HuH-7 (cell line): Measurements from ENCODE around the gene HLA-G.
A peak's percentile ranks its signal among the peaks of the same experiment; 100 is the strongest.

Experiments
- DNase-seq: peaks from one replicate; pipeline ENCODE4 v3.0.0; 2011; ENCODE audit warnings: low spot score

HLA-G gene

DNA sequence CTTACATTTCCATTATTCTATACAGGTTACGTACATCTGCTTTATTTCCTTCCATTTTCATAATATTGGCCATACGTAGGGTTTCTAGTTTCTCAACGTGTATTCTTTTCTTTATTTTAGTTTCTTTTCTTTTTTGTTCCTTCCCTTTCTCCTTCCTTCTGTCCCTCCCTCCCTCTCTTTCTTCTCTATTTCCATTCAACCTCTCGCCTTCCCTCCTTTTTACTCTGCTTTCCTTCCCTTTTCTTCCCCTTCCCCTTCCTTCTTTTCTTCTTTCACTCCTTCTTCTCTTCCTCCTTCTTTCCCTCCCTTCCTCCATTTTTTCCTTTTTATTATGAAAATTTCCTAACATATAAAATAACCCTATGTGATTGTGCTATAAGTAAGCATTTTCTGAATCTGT lies 8.7 kb upstream of the HLA-G start:
- no peak for DNase-seq

DNA sequence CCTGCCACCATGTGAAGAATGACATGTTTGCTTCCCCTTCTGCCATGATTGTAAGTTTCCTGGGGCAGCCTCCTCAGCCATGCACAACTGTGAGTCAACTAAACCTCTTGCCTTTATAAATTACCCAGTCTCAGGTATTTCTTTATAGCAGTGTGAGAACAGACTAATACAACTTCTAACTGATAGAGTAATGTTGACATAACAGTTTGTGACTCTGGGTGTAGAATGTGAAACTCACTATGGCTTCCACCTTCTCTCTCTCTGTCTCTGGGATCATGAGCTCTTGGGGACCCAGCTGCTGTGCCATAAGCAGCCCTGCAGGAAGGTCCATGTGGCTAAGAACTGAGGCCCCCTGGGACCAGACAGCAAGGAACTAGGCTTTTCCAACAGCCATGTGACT lies 3.5 kb upstream of the HLA-G start:
- DNase-seq, result no peak

DNA sequence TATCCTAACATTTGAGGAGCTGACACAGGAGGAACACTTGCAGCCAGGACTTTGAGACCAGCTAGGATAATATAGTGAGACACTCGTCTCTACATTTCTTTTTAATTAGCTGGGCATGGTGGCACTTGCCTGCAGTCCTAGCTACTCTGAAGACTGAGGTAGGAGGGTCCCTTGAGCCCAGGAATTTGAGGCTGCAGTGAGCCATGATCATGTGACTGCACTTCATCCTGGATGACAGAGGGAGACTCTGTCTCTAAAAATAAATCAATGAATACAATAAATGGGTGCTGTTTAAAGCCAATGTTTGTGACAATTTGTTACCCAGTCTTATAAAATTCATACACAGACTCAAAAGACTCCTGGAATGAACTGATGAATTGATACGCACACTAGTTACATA lies 1.8 kb upstream of the HLA-G start:
- DNase-seq, result no peak

DNA sequence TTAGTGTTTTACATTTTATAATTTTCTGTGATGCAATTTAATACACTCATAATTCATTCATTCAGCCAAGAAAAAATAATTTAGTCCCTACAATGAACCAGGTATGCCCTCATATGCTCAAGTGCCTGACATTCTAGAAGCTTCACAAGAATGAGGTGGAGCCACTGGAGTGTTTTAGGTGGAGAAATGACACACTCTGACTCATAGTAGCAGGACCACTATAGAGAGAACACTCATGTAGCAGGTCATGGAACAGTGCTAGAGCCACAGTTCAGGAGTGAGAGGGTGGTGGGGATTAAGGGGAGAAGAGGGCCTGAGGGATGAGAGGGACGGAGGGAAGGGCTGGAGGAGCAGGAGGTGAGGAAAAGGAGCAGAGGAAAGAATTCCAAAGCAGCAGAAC lies 1.4 kb upstream of the HLA-G start:
- no peak for DNase-seq

DNA sequence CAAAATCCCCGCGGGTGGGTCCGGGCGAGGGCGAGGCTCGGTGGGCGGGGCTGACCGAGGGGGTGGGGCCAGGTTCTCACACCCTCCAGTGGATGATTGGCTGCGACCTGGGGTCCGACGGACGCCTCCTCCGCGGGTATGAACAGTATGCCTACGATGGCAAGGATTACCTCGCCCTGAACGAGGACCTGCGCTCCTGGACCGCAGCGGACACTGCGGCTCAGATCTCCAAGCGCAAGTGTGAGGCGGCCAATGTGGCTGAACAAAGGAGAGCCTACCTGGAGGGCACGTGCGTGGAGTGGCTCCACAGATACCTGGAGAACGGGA lies 809 bp downstream of the HLA-G start:
- DNase-seq, result no peak

DNA sequence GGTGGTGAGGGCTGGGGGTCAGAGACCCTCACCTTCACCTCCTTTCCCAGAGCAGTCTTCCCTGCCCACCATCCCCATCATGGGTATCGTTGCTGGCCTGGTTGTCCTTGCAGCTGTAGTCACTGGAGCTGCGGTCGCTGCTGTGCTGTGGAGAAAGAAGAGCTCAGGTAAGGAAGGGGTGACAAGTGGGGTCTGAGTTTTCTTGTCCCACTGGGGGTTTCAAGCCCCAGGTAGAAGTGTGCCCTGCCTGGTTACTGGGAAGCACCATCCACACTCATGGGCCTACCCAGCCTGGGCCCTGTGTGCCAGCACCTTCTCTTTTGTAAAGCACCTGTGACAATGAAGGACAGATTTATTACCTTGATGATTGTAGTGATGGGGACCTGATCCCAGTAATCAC lies 2.1 kb downstream of the HLA-G start:
- no peak for DNase-seq

DNA sequence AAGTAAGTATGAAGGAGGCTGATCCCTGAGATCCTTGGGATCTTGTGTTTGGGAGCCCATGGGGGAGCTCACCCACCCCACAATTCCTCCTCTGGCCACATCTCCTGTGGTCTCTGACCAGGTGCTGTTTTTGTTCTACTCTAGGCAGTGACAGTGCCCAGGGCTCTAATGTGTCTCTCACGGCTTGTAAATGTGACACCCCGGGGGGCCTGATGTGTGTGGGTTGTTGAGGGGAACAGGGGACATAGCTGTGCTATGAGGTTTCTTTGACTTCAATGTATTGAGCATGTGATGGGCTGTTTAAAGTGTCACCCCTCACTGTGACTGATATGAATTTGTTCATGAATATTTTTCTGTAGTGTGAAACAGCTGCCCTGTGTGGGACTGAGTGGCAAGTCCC lies 2.8 kb downstream of the HLA-G start:
- DNase-seq, result no peak

DNA sequence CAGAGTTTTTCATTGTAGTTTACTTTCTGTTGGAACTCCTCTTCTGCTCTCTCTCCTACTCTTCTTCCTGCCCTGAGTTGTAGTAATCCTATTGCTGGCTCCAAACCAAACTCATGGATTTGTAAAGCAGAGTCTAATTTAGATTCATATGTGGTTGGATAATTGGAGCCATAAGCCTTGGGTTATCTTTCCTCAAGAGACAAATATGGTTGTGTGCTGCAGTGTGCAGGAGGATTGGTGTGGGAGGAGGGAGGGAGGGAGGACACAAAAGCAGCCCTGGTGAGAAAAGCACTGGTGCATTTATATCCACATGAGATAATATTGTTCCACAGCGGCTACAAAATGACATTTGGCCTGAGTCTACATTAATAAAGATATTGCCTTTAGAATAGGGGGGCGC lies 4.2 kb downstream of the HLA-G start:
- DNase-seq, result no peak

DNA sequence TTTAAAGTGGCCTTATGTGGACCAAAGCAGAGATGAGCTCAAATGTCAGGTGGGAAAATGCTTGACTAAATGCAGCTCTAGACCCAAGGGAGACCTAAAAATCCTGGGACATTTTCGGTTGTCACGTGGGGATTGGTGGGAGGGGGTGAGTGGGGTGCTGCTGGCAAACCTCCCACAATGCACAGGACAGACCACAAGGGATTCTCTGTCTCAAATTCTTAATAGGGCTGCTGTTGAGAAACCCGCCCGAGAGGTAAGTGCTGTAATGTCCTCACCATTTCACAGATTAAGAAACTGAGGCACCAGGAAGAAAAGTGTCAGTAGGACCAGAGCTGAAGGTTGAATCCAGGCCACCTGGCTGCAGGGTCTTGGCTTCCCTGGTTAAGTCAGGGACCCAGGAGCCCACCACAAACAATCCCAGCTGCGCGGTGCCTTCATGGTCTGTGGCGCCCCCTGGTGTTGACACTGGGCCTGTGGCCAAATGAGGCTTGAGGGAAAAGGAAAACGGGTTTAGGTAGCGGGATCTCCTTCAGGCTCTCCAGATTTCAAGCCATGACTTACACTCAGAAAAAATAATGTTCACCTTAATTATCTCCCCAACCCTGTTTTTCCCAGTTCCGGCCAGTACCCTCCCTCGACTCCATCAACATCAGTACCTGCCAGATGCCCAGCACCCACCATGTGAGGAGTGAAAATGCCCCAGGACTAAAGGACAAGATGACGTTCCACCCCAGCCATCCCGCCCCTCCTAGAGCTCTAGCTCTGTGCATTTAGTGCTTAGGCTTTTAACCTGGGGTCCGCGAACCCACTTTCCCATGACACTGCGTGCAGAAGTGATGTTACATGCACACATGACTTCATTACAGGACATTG lies 7.2 kb downstream of the HLA-G start:
- peak; percentile 32 for DNase-seq

DNA sequence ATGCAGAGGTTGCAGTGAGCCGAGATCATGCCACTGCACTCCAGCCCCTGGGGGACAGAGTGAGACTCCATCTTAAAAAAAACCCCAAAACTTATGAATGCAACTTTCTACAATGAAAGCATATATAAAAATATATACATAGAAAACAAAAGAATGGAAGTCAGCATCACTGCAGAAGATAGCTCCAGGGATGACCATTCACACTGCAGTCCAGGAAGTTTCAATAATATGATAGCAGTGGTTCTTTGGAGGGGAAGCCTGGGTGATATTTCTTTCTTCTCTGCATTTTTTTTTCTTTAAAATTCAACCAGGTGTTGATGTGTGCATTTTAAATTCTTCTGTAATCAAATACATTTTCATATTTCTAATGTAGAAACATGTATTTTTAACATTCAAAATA lies 12.3 kb downstream of the HLA-G start:
- no peak for DNase-seq

DNA sequence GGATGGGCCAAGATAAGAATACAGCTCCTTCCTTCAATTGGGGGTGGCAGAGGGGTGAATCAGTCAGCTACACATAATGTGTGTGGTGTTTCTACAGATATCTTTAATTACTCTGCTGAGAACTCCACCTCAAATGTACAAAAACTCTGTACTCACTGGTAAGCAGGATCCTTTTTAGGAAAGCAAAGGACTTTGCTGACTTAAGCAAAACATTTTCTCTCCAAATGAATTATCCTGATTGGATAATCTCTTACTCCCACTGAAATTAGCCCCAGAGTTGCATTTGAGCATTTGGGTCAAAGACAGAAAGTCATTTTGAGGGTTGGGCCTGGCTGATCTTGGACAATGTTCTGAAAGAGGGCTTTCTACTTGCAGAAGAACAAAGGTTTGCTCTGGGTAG lies 13.4 kb downstream of the HLA-G start:
- DNase-seq, result no peak

DNA sequence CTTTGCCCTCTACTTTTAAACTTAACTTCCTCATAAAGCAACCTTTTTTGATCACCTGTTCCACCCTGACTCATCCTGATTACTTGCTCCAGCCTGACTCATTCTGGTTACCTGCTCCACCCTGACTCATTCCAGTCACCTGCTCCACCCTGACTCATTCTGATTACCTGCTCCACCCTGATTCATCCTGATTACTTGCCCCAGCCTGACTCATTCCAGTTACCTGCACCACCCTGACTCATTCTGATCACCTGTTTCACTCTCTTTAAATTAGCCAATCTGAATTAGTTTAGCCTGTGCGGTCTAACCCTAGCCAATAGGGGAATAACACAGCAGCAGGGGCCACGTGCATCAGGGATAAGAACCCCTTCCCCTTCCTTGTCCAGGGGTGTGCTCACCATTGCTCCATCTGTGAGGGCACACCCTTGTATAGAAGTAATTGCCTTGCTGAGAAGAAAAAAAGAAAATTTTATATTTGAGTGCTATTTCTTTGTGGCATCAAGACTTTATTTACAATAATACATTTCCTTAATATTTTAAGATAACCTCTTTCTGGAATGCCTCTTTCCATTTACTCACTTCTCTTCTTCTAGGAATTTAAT lies 17.9 kb downstream of the HLA-G start:
- no peak for DNase-seq

DNA sequence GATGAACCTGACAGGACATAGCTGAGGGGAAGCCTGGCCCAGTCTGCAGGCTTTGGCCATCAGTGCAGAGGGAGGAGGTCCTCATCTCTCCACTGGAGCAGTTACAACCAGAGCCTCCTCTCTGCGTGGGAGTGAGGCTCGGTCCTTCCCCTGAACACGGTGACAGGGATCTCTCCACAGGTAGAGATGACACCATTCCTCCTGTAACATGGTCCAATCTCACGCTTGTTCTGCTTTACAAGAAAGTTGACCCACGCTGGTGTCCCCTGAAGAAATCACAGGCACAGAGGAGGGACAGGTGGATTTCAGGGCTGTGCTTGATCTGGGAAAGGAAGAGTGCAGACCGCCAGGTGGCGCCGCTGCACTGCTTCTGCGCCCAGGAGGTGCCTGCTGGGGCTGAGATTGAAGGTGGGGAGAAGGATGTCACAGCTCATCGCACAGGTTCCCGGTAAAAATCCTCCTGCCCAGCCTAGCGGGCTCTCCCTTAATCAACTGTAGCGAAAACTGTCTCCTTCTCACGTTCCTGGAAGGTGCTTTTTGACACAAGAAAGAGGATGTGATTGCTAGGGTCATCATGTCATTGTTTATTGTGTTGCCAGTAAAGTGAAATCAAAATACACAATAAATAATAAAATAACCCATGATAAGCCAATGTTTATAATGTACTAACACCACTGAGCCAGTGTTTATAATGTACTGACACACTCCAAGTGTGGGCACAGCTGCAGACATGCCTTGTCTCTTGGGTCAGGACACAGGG lies 20.4 kb downstream of the HLA-G start:
- peak; percentile 66 for DNase-seq

DNA sequence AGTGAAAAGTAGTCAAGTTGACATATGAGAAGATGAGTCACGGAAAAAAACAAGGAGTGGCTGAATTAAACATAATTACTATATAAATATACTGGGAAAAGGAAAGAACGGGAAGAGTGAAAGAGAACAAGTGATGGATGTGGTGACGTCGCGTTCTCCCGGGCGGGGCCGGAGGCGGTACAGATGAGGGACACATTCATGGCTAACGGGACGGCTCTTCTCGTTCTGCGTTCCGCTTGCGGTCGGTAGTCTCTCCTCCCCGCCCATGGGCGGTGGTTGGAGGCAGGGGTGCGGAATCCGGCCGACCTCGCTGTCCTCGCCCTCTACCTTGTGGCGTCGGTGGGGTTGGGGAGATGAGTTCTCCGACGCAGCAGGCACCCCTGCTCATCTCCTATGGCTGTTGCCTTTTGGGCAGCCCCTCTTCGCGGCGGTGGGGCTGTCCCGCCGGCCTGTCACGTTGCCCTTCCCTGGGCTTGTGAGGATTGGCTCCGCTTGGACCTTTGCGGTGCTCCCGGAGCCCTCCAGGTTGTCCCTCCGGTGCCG lies 22.5 kb downstream of the HLA-G start:
- DNase-seq, result no peak

DNA sequence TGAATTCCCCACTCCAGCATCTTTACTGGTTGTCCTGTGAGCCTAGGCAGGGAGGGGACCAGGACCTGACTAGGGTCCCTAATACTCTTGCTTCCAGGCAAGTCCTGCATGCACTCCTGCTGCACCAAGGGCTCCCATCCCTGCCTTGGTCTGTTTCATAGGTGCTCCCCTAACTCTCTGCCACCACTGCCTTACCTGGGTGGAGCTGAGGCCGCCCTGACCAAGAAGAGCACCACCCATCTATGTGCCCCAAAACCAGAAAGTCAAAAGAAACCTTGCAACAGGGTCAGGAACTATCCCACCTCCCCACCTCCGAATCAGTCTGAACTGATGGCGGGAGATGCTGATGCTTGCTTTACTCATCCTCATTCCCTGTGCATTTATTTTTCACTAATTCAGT lies 23.6 kb downstream of the HLA-G start:
- DNase-seq, result no peak

DNA sequence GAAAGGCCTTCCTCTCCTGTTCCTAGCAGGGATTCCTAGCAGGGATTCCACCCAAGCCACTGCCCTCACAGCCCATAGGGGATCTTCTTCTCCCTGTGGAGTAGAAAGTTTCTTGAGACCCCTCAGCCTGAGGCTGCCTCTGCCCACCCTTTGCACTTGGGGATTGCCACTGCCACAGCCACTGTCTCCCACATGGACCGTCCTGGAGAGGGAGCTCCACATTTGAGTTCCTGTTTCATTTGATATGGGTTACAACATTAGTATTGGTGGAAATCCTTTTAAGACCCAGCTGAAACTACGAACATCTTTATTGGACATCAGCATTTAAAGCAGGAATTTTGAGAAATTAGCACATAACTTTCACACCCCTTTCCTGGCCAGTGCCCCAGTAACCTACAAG lies 25.6 kb downstream of the HLA-G start:
- no peak for DNase-seq

DNA sequence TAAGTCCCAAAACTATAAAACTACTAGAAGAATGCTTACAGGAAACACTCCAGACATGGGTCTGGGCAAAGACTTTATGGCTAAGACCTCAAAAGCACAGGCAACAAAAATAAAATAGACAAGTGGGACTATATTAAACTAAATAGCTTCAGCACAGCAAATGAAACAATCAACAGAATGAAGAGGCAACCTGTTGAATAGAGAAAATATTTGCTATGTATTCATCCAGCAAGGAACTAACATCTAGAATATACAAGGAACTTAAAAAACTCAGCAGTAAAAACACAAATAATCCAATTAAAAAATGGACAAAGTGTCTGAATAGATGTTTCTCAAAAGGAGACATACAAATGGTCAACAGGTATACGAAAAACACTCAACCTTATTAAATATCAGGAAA lies 30.4 kb downstream of the HLA-G start:
- DNase-seq, result no peak

DNA sequence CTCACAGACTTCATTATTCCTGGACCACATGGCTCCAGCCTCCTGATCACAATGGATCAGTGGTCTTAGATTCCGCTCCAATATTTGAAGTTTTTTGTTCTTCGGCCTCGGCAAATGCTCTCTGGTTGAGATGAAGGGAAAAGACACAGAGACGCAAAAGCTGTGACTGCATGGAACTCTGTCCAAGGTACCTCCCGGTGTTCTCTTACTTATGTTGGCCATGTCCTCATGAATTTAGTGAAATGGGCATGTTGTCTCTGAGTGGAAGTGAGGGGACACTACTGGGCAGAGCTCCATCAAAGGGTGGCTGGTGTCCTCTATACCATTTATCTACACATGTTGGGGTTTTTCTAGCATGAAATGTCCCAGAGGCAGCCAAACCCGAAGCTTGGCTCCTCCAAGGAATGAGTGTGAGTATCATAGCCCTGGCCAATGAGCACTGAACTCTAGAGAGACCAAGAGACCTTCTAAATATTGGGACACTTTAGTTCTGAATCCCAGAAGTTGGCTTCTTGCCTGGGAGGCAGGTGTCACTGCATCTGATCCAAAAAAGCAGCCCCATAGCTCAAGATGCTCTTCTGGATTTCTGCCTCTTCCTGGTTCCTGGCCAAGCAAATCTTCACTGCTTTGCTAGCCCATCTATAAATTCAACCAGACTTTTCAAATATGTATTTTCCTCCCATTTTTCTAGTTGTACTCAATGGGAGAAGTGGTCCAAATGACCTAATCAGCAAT lies 34.1 kb downstream of the HLA-G start:
- no peak for DNase-seq

DNA sequence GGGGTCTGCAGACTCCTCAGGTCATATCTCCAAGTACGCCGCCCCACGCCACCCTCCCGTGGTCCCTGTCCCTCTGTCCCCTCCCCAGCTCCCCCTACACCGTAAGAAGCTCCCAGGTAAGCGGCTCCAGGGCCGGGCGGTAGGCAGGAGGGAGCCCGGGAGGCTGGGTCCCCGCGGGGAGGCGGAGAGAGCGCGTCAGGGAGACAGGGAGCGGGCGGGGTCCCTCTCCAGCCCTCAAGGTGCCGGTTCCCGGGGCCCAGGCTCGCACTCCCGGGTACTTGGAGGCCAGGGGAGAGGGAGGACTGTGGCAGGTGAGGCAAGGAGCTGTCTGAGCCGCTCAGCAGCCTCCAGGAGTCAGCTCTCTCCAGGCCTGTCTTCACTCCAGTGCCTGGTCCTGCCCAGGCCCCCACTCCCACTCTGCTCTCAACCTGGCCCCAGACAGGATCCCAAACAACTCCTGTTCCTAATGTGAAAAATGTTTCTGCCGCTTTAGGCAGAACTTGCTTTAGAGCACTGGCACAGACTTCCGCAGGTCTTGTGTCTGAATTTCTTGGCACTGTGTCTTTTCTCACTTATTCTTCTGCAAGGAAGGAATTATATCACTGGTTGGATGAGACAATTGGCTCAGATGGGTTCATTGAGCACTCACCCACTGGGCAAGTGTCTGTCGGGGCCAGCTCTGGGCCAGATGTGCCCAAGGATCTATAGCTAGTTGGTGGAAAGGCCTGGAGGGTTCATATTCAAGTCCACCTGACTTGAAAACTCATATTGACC lies 36.6 kb downstream of the HLA-G start:
- no peak for DNase-seq

DNA sequence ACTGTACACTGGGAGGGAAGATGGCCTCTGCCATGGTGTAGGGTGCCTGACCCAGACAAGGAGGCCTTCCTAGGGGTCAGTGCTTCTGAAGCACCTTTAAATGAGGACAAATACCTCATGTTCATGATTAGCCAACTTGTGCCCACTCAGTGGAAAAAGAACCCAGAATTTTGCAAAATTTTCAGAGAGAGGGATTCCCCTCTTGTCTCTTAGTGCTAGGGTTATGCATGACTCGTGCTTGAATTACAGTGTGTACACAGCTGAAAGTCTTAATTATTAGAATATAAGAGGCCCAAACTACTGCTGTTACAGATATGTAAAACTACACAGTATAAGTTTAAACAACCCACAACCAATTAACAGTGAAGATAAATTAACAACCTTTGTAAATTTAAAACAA lies 38.0 kb downstream of the HLA-G start:
- DNase-seq, result no peak

DNA sequence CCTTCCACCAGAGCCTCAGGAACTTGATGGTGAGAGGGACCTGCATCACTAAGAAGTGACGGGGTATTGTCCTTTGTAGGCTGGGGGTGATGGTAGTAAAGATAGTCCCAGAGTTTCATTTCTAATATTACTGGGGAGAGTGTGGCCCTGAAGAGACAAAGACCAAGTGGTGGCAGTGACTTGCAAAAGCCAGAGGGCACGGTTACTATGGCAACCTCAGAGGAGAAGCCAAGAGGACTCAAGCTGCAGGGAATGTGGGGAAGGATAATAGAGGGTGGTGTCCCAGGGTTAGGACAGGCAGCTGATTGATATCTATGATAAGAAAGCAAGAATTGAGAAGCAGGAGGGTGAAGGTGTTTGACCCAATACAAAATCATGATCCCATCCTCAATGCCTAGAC lies 42.5 kb downstream of the HLA-G start:
- DNase-seq, result no peak

DNA sequence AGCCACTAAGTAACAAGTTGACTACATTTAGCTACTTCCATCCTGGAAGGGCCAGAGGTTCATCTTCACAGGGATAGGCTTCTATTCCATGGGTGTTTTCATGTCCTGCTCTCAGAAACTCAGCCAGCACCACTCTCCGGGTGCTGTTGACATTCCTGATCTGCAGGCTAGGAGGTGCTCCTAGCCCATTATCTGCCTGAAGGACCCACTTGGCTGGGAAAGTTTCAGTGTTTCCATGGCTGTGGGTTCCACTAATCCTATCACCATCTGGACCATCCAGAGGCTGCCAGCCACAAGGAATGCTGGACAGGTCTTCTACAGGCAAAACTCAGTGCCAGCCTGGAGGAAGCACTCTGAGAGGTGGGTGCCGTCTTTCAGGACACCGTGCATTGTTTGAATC lies 45.2 kb downstream of the HLA-G start:
- DNase-seq, result no peak
